ENCODE data around the gene CCDC187.

DNA sequence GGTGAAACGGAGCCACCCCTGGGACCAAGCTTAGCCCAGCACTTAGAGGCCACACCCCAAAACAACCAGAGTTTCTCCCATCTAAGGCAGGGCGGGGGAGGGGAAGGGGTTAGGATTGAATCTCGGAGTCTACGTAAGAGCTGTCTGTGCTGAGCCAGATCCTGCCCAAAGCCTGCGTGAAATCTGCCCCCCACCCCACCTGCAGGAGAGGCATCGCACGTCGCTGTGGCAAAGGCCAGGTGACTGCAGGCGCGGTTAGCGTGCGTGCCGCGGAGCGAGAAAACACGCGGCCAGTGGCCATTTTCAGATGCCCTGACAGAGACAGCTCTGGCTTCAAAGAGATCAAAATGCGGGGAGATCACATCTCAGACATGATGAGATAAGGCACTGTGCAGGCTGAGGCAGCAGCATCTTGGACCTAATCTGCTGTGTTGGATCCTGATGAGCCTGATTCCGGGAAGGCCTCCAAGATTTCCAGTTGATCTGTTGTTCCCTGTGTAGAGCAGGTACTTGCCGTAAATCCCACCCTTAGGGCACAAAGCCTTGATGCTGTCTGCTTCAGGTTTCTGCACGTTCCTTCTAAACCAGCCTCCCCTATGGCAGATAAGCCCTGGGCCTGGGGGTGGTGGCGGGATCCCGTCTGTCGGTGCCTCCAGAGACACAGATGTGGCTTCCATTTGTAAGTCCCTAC lies 55.8 kb downstream of the CCDC187 start:
- TF ChIP-seq, protein P1, sequence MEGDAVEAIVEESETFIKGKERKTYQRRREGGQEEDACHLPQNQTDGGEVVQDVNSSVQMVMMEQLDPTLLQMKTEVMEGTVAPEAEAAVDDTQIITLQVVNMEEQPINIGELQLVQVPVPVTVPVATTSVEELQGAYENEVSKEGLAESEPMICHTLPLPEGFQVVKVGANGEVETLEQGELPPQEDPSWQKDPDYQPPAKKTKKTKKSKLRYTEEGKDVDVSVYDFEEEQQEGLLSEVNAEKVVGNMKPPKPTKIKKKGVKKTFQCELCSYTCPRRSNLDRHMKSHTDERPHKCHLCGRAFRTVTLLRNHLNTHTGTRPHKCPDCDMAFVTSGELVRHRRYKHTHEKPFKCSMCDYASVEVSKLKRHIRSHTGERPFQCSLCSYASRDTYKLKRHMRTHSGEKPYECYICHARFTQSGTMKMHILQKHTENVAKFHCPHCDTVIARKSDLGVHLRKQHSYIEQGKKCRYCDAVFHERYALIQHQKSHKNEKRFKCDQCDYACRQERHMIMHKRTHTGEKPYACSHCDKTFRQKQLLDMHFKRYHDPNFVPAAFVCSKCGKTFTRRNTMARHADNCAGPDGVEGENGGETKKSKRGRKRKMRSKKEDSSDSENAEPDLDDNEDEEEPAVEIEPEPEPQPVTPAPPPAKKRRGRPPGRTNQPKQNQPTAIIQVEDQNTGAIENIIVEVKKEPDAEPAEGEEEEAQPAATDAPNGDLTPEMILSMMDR (IDR thresholded peaks at IDR 0.05): no peak
- no peak for TF ChIP-seq POLR2A (IDR thresholded peaks at IDR 0.05)

Measured in right lobe of liver (tissue), 4 donors.